MCF 10A (cell line): ENCODE results near the gene EPHB1. TPM values are rescaled to one million over a fixed set of nuclear protein-coding genes. Genes with fewer than 3 reads are reported as not detected.

ENCODE experiments used
- BruUV-seq: library from RNA; stranded (reverse); fragments of 400-500 nt; replicated peaks from 2 replicates; lab custom pipeline; 2021; lab: Mats Ljungman, UMichigan
- CTCF ChIA-PET: fragments of 300-600 bp; sonication (Branson Sonifier 250); formaldehyde crosslinking; extraction: SDS; loops from one replicate; lab custom pipeline; 2021; ENCODE audit warnings: antibody characterized with exemption, inconsistent platforms; lab: Yijun Ruan, JAX
- POLR2A ChIA-PET: fragments of 300-600, 350-650 bp; sonication (Branson Sonifier 250); formaldehyde crosslinking; extraction: SDS; loops from one replicate; lab custom pipeline; 2020; ENCODE audit warnings: antibody characterized with exemption, inconsistent platforms; lab: Yijun Ruan, JAX
- DNase-seq: peaks from one replicate; pipeline ENCODE4 v3.0.0-alpha.2; 2018; ENCODE audit not compliant: unreplicated experiment
- H3K27ac Mint-ChIP-seq: one replicate; pipeline ENCODE4 v1.8.0; 2022; ENCODE audit warnings: mild to moderate bottlenecking, low read depth, mixed read lengths; ENCODE audit not compliant: unreplicated experiment
- H3K27me3 Mint-ChIP-seq: one replicate; pipeline ENCODE4 v1.8.0; 2022; ENCODE audit warnings: mixed read lengths; ENCODE audit not compliant: insufficient read depth, unreplicated experiment
- H3K36me3 Mint-ChIP-seq: one replicate; pipeline ENCODE4 v1.8.0; 2022; ENCODE audit warnings: mild to moderate bottlenecking, moderate library complexity, mixed read lengths; ENCODE audit not compliant: insufficient read depth, unreplicated experiment
- H3K4me1 Mint-ChIP-seq: one replicate; pipeline ENCODE4 v1.8.0; 2022; ENCODE audit warnings: mixed read lengths; ENCODE audit not compliant: insufficient read depth, unreplicated experiment
- H3K4me3 Mint-ChIP-seq: one replicate; pipeline ENCODE4 v1.8.0; 2022; ENCODE audit warnings: mild to moderate bottlenecking, moderate library complexity, mixed read lengths; ENCODE audit not compliant: unreplicated experiment
- H3K9me3 Mint-ChIP-seq: one replicate; pipeline ENCODE4 v1.8.0; 2022; ENCODE audit warnings: mixed read lengths; ENCODE audit not compliant: unreplicated experiment
- CTCF ChIP-seq: fragments of 200-600 bp; IDR thresholded peaks from one replicate; pipeline ENCODE4 v1.8.0; 2022; ENCODE audit warnings: antibody characterized with exemption, mild to moderate bottlenecking; ENCODE audit not compliant: unreplicated experiment
- intact Hi-C: fragments of 100-400 bp; cut with micrococcal nuclease; formaldehyde crosslinking; loops from 2 replicates; pipeline ENCODE4 v1.14.1; 2022
- total RNA-seq: library from RNA; stranded (reverse); gene quantifications from 2 replicates; pipeline ENCODE4 v1.2.3, GENCODE V29; 2022

EPHB1 gene
- total RNA-seq, 1 experiment from 2014 or later = not detected

GRCh38 chr3:134896696-134897095, 101.6 kb downstream of the EPHB1 start:
- Mint-ChIP-seq H3K9me3 (peaks cover 33% of the 10 kb centered on the region), H3K4me1 (no peaks in the 10 kb centered on the region), H3K27ac (no peak overlapping the region), H3K4me3 (no peak overlapping the region), H3K27me3 (no peaks in the 10 kb centered on the region), H3K36me3 (no peaks in the 10 kb centered on the region)
- BruUV-seq = no TSS peak
- no peak for DNase-seq
- TF ChIP-seq CTCF = no peak
- ChIA-PET POLR2A (no interaction called here), CTCF (no interaction called here)
- intact Hi-C loops = no loop called here

- no peak overlapping the region for H3K27ac Mint-ChIP-seq
- H3K4me1 Mint-ChIP-seq = no peaks in the 10 kb centered on the region
- peaks cover 40% of the 10 kb centered on the region for H3K9me3 Mint-ChIP-seq
- POLR2A ChIA-PET = no interaction called here
- no peak for DNase-seq
- TF ChIP-seq CTCF = no peak
- no peak overlapping the region for H3K4me3 Mint-ChIP-seq
- CTCF ChIA-PET = no interaction called here
- intact Hi-C loops = no loop called here
- H3K36me3 Mint-ChIP-seq = no peaks in the 10 kb centered on the region
- no peaks in the 10 kb centered on the region for H3K27me3 Mint-ChIP-seq
- BruUV-seq = no TSS peak
These were observed 102.5 kb downstream of the EPHB1 start for GRCh38 chr3:134897391-134898141.

GRCh38 chr3:134898181-134898754, 103.2 kb downstream of the EPHB1 start:
- DNase-seq = no peak
- peaks cover 37% of the 10 kb centered on the region for H3K9me3 Mint-ChIP-seq
- ChIA-PET CTCF (no interaction called here), POLR2A (no interaction called here)
- TF ChIP-seq CTCF = no peak
- H3K4me3 Mint-ChIP-seq = no peak overlapping the region
- no peaks in the 10 kb centered on the region for H3K4me1 Mint-ChIP-seq
- H3K36me3 Mint-ChIP-seq = no peaks in the 10 kb centered on the region
- intact Hi-C loops = no loop called here
- no peaks in the 10 kb centered on the region for H3K27me3 Mint-ChIP-seq
- BruUV-seq = no TSS peak
- no peak overlapping the region for H3K27ac Mint-ChIP-seq

GRCh38 chr3:134899786-134900185, 104.7 kb downstream of the EPHB1 start:
- no peak for TF ChIP-seq CTCF
- no peaks in the 10 kb centered on the region for H3K4me1 Mint-ChIP-seq
- H3K27ac Mint-ChIP-seq = no peak overlapping the region
- intact Hi-C loops = no loop called here
- POLR2A ChIA-PET = interaction anchor here (0.6 kb wide), 1 partner anchor 118 kb away, joined by 3 read pairs; no protein-coding TSS in a partner anchor
- no peak for DNase-seq
- no TSS peak for BruUV-seq
- CTCF ChIA-PET = interaction anchor here (0.6 to 1.1 kb wide), 2 partner anchors 61 to 105 kb away, joined by 3 read pairs; partner anchors contain the start of gene EPHB1
- no peaks in the 10 kb centered on the region for H3K27me3 Mint-ChIP-seq
- H3K9me3 Mint-ChIP-seq = peaks cover 23% of the 10 kb centered on the region
- no peaks in the 10 kb centered on the region for H3K36me3 Mint-ChIP-seq
- no peak overlapping the region for H3K4me3 Mint-ChIP-seq
